Vagina (tissue), 2 donors: ENCODE data around the gene SFTPD. TPM values are rescaled to one million over a fixed set of nuclear protein-coding genes. Genes with fewer than 3 reads are reported as not detected.

Experiments
- DNase-seq, 2 donors: peaks; one replicate each; pipeline ENCODE4 v3.0.0-alpha.2; 2017; ENCODE audit errors: extremely low spot score in 2 of 2
- H3K27ac ChIP-seq: fragments of 200-600 bp; sonication (generic); one replicate; pipeline ENCODE4 v1.5.1; 2019
- H3K27me3 ChIP-seq: fragments of 200-600 bp; sonication (generic); one replicate; pipeline ENCODE4 v1.5.1; 2019
- H3K36me3 ChIP-seq, 2 donors: fragments of 200-600 bp; sonication (generic); one replicate each; pipeline ENCODE4 v1.5.1; 2017 to 2019
- H3K4me1 ChIP-seq: fragments of 200-600 bp; sonication (generic); one replicate; pipeline ENCODE4 v1.5.1; 2019
- H3K4me3 ChIP-seq, 2 donors: fragments of 200-600 bp; sonication (generic); 1 replicate in 1 of 2; 2 replicates in 1 of 2; pipeline ENCODE4 v1.5.1; 2016 to 2019
- H3K9me3 ChIP-seq: fragments of 200-600 bp; sonication (generic); one replicate; pipeline ENCODE4 v1.5.1; 2019
- POLR2A ChIP-seq, 2 donors: fragments of 450-650 bp; IDR thresholded peaks; one replicate each; pipeline ENCODE4 v1.6.1; 2017; ENCODE audit warnings: antibody characterized with exemption in 2 of 2, mild to moderate bottlenecking in 2 of 2, moderate library complexity in 2 of 2
- POLR2AphosphoS5 ChIP-seq, 2 donors: sonication (generic); formaldehyde crosslinking; IDR thresholded peaks; one replicate each; pipeline ENCODE4 v1.9.0; 2017; ENCODE audit warnings: antibody characterized with exemption in 2 of 2, mild to moderate bottlenecking in 2 of 2, low read depth in 1 of 2; ENCODE audit not compliant: insufficient read depth in 1 of 2
- intact Hi-C: fragments of 100-400 bp; cut with DNase I; formaldehyde crosslinking; loops from one replicate; pipeline ENCODE4 v1.15.1; 2023
- total RNA-seq: library from RNA; depleted of rRNA; stranded (reverse); fragments of >200 nt; gene quantifications from one replicate; pipeline ENCODE4 v1.2.3, GENCODE V29; 2016
- TF ChIP-seq, protein P1 (sequence below), 3 experiments: fragments of 450-650 bp in 2 of 3; fragments of 200-600 bp in 1 of 3; sonication (generic) in 1 of 3; IDR thresholded peaks; one replicate each; pipeline ENCODE4 v1.5.1; 2017 to 2019; ENCODE audit warnings: antibody characterized with exemption in 3 of 3, mild to moderate bottlenecking in 2 of 3, moderate library complexity in 2 of 3

Gene SFTPD
- total RNA-seq, 1 donor from 2014 or later = not detected

DNA sequence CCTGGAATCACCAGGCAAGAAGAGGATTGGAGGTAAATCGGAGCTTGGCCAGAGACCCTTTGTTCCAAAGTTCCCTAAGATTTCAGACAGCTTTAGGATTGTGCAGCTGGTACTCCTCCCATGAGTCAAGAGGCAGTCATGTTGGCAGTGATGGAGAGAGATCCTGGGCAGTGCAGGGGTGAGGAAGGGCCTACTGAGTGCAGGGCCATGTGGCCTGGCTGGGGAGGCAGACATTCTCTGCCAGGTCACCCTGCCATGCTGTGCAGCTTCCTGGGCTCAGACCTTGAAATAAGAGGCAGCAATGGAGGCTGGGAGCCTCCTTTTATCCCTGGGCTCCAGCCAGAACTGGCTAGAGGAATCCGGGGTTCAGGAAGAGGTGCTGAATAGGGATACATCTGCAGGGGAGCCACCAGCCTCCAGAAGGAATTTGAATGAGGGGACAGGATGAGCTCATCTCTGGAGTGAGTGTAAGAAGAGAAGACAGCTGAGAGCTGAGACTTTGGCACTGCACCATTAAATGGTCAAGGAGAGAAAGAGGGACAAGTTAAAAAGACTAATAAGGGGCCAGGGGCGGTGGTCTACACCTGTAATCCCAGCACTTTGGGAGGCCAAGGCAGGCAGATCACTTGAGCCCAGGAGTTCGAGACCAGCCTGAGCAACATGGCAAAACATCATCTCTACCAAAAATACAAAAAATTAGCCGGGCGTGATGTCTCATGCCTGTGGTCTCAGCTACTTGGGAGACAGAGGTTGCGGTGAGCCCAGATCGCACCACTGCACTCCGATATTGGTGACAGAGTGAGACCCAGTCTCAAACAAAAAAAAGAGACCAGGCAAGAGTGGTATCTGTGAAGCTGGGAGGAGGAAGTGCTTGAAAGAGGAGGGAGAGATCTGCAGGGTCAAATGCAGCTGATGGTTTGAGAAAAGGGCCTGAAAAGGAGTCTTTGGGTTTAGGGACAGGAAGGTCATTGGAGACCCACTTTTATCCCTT, 12.0 kb downstream of the SFTPD start:
- Histone ChIP-seq H3K27ac (no peak overlapping the region), H3K27me3 (no peaks in the 10 kb centered on the region), H3K9me3 (no peaks in the 10 kb centered on the region), H3K4me3 (no peak overlapping the region), H3K4me1 (no peaks in the 10 kb centered on the region), H3K36me3 (no peaks in the 10 kb centered on the region)
- TF ChIP-seq POLR2AphosphoS5 (IDR thresholded peaks at IDR 0.05; ENCODE audit: insufficient read depth in 1 of 2, low read depth in 1 of 2) = no peak
- TF ChIP-seq, protein P1, sequence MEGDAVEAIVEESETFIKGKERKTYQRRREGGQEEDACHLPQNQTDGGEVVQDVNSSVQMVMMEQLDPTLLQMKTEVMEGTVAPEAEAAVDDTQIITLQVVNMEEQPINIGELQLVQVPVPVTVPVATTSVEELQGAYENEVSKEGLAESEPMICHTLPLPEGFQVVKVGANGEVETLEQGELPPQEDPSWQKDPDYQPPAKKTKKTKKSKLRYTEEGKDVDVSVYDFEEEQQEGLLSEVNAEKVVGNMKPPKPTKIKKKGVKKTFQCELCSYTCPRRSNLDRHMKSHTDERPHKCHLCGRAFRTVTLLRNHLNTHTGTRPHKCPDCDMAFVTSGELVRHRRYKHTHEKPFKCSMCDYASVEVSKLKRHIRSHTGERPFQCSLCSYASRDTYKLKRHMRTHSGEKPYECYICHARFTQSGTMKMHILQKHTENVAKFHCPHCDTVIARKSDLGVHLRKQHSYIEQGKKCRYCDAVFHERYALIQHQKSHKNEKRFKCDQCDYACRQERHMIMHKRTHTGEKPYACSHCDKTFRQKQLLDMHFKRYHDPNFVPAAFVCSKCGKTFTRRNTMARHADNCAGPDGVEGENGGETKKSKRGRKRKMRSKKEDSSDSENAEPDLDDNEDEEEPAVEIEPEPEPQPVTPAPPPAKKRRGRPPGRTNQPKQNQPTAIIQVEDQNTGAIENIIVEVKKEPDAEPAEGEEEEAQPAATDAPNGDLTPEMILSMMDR (IDR thresholded peaks at IDR 0.05) = no peak
- no peak for TF ChIP-seq POLR2A (IDR thresholded peaks at IDR 0.05)
- intact Hi-C loops = no loop called here
- peak in 1 of 2 donors; percentile 74 for DNase-seq

DNA sequence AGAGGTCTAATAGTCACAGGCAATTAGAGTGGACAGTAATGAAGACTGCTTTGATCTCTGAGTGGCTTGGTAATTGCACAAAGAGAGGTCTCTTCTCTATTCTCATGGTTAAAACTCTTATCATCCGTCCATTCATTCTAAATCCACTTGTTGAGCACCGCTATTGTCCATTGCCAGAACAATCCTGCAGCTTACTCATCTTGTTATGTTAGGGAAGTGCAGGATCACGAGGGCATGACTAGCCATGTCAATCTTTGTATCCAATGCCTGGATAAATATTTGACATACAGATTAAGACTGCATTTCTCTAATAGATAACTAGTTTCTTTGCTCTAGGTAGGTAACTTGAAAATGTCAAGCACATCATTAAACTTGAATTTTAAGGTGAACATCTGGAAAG, 14.9 kb downstream of the SFTPD start:
- Histone ChIP-seq H3K27ac (no peak overlapping the region), H3K9me3 (no peaks in the 10 kb centered on the region), H3K36me3 (no peaks in the 10 kb centered on the region), H3K4me1 (peaks cover 3% of the 10 kb centered on the region), H3K4me3 (no peak overlapping the region), H3K27me3 (no peaks in the 10 kb centered on the region)
- no peak for DNase-seq
- intact Hi-C loops = no loop called here
- TF ChIP-seq POLR2A (IDR thresholded peaks at IDR 0.05) (no peak), POLR2AphosphoS5 (IDR thresholded peaks at IDR 0.05; ENCODE audit: insufficient read depth in 1 of 2, low read depth in 1 of 2) (no peak)
- TF ChIP-seq, protein P1 (IDR thresholded peaks at IDR 0.05) = no peak

DNA sequence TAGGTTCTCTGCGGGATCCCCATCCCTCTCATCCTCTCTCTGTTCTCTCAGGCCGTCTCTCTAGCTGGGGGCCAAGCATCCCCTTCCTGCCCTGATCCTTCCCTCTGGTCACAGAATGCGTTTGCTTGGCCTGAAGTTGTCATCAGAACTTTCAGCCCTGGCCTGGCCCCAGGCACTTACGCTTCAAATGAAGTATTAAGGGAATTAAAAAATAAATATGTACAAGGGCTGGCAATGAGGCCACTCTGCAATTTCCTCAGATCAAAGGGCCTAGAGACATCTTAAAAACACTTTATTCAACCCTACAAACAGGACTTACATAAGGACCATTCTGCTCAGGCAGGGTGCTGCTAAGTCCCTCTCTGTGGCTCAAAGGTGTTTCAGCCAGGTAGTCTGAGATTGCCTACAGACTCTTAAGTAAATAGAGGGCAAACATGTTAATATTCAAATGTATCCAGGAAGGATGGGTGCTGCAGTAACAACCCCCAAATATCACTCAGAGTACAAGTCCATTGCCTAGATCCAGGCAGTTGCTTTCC, 16.0 kb downstream of the SFTPD start:
- TF ChIP-seq POLR2AphosphoS5 (IDR thresholded peaks at IDR 0.05; ENCODE audit: insufficient read depth in 1 of 2, low read depth in 1 of 2) = no peak
- TF ChIP-seq POLR2A (IDR thresholded peaks at IDR 0.05) = no peak
- TF ChIP-seq, protein P1 (IDR thresholded peaks at IDR 0.05) = no peak
- H3K9me3 ChIP-seq = no peaks in the 10 kb centered on the region
- DNase-seq = no peak
- intact Hi-C loops = no loop called here
- peaks cover 3% of the 10 kb centered on the region for H3K4me1 ChIP-seq
- no peak overlapping the region for H3K27ac ChIP-seq
- H3K4me3 ChIP-seq = no peak overlapping the region
- H3K27me3 ChIP-seq = no peaks in the 10 kb centered on the region
- H3K36me3 ChIP-seq = no peaks in the 10 kb centered on the region

DNA sequence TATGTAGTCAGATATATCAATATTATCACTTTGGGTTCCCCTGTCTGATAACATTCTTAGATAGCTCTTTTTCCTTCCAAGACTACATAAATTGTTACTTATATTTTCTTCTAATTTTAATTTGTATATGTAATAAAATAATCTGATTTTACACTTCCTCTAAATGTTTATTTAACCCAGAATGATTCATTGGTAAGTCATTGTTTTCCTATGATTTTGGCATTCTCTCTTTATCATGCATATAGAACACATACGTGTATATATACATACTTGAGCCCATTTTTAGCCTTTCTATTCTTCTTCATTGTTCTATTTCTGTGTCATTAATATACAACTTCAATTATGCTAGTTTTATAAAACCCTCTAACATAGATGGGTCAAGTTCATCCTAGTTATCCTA, 16.6 kb downstream of the SFTPD start:
- H3K9me3 ChIP-seq = no peaks in the 10 kb centered on the region
- H3K27me3 ChIP-seq = no peaks in the 10 kb centered on the region
- H3K4me1 ChIP-seq = peaks cover 3% of the 10 kb centered on the region
- no peaks in the 10 kb centered on the region for H3K36me3 ChIP-seq
- no peak overlapping the region for H3K4me3 ChIP-seq
- intact Hi-C loops = no loop called here
- no peak for TF ChIP-seq POLR2AphosphoS5 (IDR thresholded peaks at IDR 0.05; ENCODE audit: insufficient read depth in 1 of 2, low read depth in 1 of 2)
- TF ChIP-seq, protein P1 (IDR thresholded peaks at IDR 0.05) = no peak
- TF ChIP-seq POLR2A (IDR thresholded peaks at IDR 0.05) = no peak
- DNase-seq = no peak
- no peak overlapping the region for H3K27ac ChIP-seq

DNA sequence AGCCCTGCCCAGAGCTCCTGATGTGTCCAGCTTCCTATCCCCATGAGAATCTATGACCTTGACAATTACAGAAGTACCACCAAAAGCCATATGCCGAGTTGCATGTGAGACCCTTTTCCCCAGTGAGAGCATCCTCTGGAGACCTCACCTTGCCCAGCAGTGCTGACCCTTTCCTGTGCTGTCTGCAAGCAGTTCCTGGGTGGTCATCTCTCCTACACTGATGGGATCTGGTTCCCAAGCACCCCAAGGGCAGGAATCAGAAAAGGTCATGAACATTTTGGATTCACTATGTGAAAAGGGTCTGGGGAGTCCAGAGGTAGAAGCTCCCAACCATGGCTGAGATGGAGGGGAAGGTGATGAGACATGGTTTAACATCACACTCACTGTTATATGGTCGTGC, 18.2 kb downstream of the SFTPD start:
- Histone ChIP-seq H3K27ac (no peak overlapping the region), H3K4me3 (no peak overlapping the region), H3K27me3 (no peaks in the 10 kb centered on the region), H3K36me3 (no peaks in the 10 kb centered on the region), H3K9me3 (no peaks in the 10 kb centered on the region), H3K4me1 (peaks cover 3% of the 10 kb centered on the region)
- peak in 1 of 2 donors; percentile 75 for DNase-seq
- no peak for TF ChIP-seq POLR2AphosphoS5 (IDR thresholded peaks at IDR 0.05; ENCODE audit: insufficient read depth in 1 of 2, low read depth in 1 of 2)
- TF ChIP-seq, protein P1 (IDR thresholded peaks at IDR 0.05) = no peak
- TF ChIP-seq POLR2A (IDR thresholded peaks at IDR 0.05) = no peak
- intact Hi-C loops = no loop called here
